WTC11 (cell line): Measurements from ENCODE around the gene P2RX3. TPM values are rescaled to one million over a fixed set of nuclear protein-coding genes. Genes with fewer than 3 reads are reported as not detected.

Experiments used
- ATAC-seq: fragments of 200-7000 bp; cut with Tn5 transposase; 2 replicates; pipeline ENCODE4 v1.10.0; 2021; ENCODE audit warnings: mild to moderate bottlenecking, moderate library complexity
- CTCF ChIA-PET: fragments of 300-600 bp; sonication (Branson Sonifier 250); formaldehyde crosslinking; loops from one replicate; lab custom pipeline; 2021; ENCODE audit warnings: antibody characterized with exemption; lab: Charles Lee
- POLR2A ChIA-PET: fragments of 350-600 bp; sonication (Branson Sonifier 250); formaldehyde crosslinking; loops from one replicate; lab custom pipeline; 2021; ENCODE audit warnings: antibody characterized with exemption; lab: Charles Lee
- DNase-seq: peaks from one replicate; pipeline ENCODE4 v3.0.0; 2021; ENCODE audit warnings: low spot score
- H3K27ac Mint-ChIP-seq: 2 replicates; pipeline ENCODE4 v1.8.0; 2021; ENCODE audit warnings: mixed read lengths
- H3K27me3 Mint-ChIP-seq: 2 replicates; pipeline ENCODE4 v1.8.0; 2021; ENCODE audit warnings: low read depth, mild to moderate bottlenecking, moderate library complexity, mixed read lengths
- H3K36me3 Mint-ChIP-seq: 2 replicates; pipeline ENCODE4 v1.8.0; 2021; ENCODE audit warnings: mixed read lengths
- H3K4me1 Mint-ChIP-seq: 2 replicates; pipeline ENCODE4 v1.8.0; 2022; ENCODE audit warnings: mixed read lengths
- H3K4me3 Mint-ChIP-seq: 2 replicates; pipeline ENCODE4 v1.8.0; 2021; ENCODE audit warnings: mild to moderate bottlenecking, moderate library complexity, mixed read lengths
- H3K9me3 Mint-ChIP-seq: 2 replicates; pipeline ENCODE4 v1.8.0; 2021; ENCODE audit warnings: mixed read lengths
- AFF4 ChIP-seq: sonication (generic); formaldehyde crosslinking; IDR thresholded peaks from 2 replicates; pipeline ENCODE4 v1.8.1; 2023; ENCODE audit warnings: mild to moderate bottlenecking, missing genetic modification reagents, borderline replicate concordance
- ATF6 ChIP-seq: sonication (generic); formaldehyde crosslinking; IDR thresholded peaks from 2 replicates; pipeline ENCODE4 v1.8.1; 2023; ENCODE audit warnings: mild to moderate bottlenecking, missing genetic modification reagents
- CREB1 ChIP-seq: sonication (generic); formaldehyde crosslinking; IDR thresholded peaks from 2 replicates; pipeline ENCODE4 v1.8.0; 2023; ENCODE audit warnings: mild to moderate bottlenecking, missing genetic modification reagents
- EMX1 ChIP-seq: fragments of 250-450 bp; sonication (Bioruptor Pico); IDR thresholded peaks from 2 replicates; pipeline ENCODE4 v1.8.0; 2021; ENCODE audit warnings: mild to moderate bottlenecking
- FOXP1 ChIP-seq: sonication (generic); formaldehyde crosslinking; IDR thresholded peaks from 2 replicates; pipeline ENCODE4 v1.8.0; 2022; ENCODE audit warnings: missing genetic modification reagents, mild to moderate bottlenecking, moderate library complexity, borderline replicate concordance
- GTF2I ChIP-seq: fragments of 250-450 bp; sonication (Bioruptor Pico); conservative IDR thresholded peaks from 2 replicates; pipeline ENCODE4 v1.4.0; 2021; ENCODE audit warnings: mild to moderate bottlenecking
- IRF2 ChIP-seq: sonication (generic); formaldehyde crosslinking; IDR thresholded peaks from 2 replicates; pipeline ENCODE4 v1.8.0; 2022; ENCODE audit warnings: low read depth, missing genetic modification reagents, borderline replicate concordance
- RORB ChIP-seq: fragments of 250-450 bp; sonication (Bioruptor Pico); IDR thresholded peaks from 2 replicates; pipeline ENCODE4 v1.9.0; 2021; ENCODE audit warnings: mild to moderate bottlenecking
- SMAD4 ChIP-seq: sonication (generic); formaldehyde crosslinking; IDR thresholded peaks from 2 replicates; pipeline ENCODE4 v1.8.0; 2022; ENCODE audit warnings: mild to moderate bottlenecking, missing genetic modification reagents
- SOX15 ChIP-seq: fragments of 250-450 bp; sonication (Bioruptor Pico); IDR thresholded peaks from 2 replicates; pipeline ENCODE4 v1.9.0; 2021; ENCODE audit warnings: mild to moderate bottlenecking
- ZNF219 ChIP-seq: sonication (generic); formaldehyde crosslinking; IDR thresholded peaks from 2 replicates; pipeline ENCODE4 v1.8.0; 2023; ENCODE audit warnings: missing genetic modification reagents, mild to moderate bottlenecking, borderline replicate concordance
- ZNF416 ChIP-seq: fragments of 250-450 bp; sonication (Bioruptor Pico); IDR thresholded peaks from 2 replicates; pipeline ENCODE4 v1.9.0; 2021; ENCODE audit warnings: mild to moderate bottlenecking, inconsistent platforms
- total RNA-seq: library from RNA; stranded (reverse); gene quantifications from 3 replicates; pipeline ENCODE4 v1.2.3, GENCODE V29; 2021
- TF ChIP-seq, protein P1 (sequence below): sonication (generic); formaldehyde crosslinking; IDR thresholded peaks from 2 replicates; pipeline ENCODE4 v1.8.0; 2022; ENCODE audit warnings: mild to moderate bottlenecking, missing genetic modification reagents
- TF ChIP-seq, protein P2 (sequence below): sonication (generic); formaldehyde crosslinking; conservative IDR thresholded peaks from 2 replicates; pipeline ENCODE4 v1.8.1; 2023; ENCODE audit warnings: mild to moderate bottlenecking, low read depth, missing genetic modification reagents, moderate library complexity
- TF ChIP-seq, protein P3 (sequence below): sonication (generic); formaldehyde crosslinking; IDR thresholded peaks from 2 replicates; pipeline ENCODE4 v1.8.0; 2022; ENCODE audit warnings: mild to moderate bottlenecking, missing genetic modification reagents
- TF ChIP-seq, protein P4 (sequence below): fragments of 250-450 bp; sonication (Bioruptor Pico); IDR thresholded peaks from 2 replicates; pipeline ENCODE4 v1.9.0; 2021; ENCODE audit warnings: mild to moderate bottlenecking

P2RX3 gene
- total RNA-seq, 1 experiment from 2014 or later, result 0.26 TPM

DNA sequence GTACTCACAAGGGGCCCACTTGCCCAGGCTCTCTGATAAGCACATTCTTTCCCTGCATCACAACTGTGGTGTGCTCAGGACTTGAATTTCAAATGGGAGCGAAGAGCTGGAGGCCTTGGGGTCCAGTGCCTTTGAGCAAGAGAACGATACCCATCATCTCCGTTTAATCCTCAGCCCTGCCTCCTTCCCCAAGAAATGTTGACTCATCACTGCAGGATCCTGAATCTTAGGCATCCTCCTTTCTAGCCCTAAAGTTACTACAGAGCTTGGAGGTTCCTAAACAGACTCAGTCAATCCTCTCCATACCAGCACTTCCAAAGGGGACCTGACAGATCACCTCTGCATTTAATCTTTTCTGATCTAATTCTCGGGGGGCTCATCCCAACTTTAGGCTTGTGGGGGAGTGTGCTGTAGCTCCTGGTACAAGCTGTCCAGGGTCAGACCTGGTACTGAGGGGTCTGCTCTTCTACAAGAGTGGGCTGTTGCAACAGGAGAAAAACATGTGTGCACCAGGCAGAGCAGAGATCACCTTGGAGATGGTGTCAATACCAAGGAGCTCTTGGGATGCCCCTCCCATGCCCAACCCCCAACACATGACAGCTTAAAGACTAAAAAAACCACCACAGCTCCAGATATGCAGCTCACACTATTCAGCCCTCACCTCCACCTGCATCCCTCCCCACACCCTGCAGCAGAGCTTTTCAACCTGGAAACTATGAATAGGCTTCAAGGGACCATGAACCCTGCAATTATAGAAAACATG lies 56.2 kb downstream of the P2RX3 start:
- H3K9me3 Mint-ChIP-seq, result no peaks in the 10 kb centered on the region
- DNase-seq (no peak), ATAC-seq (no peak)
- H3K27ac Mint-ChIP-seq, result no peak overlapping the region
- H3K27me3 Mint-ChIP-seq, result peaks cover 19% of the 10 kb centered on the region
- H3K4me1 Mint-ChIP-seq, result no peaks in the 10 kb centered on the region
- no peak overlapping the region for H3K4me3 Mint-ChIP-seq
- no peak for TF ChIP-seq SOX15 (CRISPR knock-in tag)
- TF ChIP-seq, protein P1, sequence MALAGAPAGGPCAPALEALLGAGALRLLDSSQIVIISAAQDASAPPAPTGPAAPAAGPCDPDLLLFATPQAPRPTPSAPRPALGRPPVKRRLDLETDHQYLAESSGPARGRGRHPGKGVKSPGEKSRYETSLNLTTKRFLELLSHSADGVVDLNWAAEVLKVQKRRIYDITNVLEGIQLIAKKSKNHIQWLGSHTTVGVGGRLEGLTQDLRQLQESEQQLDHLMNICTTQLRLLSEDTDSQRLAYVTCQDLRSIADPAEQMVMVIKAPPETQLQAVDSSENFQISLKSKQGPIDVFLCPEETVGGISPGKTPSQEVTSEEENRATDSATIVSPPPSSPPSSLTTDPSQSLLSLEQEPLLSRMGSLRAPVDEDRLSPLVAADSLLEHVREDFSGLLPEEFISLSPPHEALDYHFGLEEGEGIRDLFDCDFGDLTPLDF (CRISPR knock-in tag), result no peak
- TF ChIP-seq RORB, result no peak
- TF ChIP-seq, protein P2, sequence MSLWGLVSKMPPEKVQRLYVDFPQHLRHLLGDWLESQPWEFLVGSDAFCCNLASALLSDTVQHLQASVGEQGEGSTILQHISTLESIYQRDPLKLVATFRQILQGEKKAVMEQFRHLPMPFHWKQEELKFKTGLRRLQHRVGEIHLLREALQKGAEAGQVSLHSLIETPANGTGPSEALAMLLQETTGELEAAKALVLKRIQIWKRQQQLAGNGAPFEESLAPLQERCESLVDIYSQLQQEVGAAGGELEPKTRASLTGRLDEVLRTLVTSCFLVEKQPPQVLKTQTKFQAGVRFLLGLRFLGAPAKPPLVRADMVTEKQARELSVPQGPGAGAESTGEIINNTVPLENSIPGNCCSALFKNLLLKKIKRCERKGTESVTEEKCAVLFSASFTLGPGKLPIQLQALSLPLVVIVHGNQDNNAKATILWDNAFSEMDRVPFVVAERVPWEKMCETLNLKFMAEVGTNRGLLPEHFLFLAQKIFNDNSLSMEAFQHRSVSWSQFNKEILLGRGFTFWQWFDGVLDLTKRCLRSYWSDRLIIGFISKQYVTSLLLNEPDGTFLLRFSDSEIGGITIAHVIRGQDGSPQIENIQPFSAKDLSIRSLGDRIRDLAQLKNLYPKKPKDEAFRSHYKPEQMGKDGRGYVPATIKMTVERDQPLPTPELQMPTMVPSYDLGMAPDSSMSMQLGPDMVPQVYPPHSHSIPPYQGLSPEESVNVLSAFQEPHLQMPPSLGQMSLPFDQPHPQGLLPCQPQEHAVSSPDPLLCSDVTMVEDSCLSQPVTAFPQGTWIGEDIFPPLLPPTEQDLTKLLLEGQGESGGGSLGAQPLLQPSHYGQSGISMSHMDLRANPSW (CRISPR knock-in tag), result no peak
- no peak for TF ChIP-seq ZNF416
- TF ChIP-seq, protein P3, sequence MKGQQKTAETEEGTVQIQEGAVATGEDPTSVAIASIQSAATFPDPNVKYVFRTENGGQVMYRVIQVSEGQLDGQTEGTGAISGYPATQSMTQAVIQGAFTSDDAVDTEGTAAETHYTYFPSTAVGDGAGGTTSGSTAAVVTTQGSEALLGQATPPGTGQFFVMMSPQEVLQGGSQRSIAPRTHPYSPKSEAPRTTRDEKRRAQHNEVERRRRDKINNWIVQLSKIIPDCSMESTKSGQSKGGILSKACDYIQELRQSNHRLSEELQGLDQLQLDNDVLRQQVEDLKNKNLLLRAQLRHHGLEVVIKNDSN (CRISPR knock-in tag), result no peak
- TF ChIP-seq GTF2I (CRISPR knock-in tag), result no peak
- TF ChIP-seq ATF6 (CRISPR knock-in tag), result no peak
- TF ChIP-seq, protein P4, sequence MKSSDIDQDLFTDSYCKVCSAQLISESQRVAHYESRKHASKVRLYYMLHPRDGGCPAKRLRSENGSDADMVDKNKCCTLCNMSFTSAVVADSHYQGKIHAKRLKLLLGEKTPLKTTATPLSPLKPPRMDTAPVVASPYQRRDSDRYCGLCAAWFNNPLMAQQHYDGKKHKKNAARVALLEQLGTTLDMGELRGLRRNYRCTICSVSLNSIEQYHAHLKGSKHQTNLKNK (CRISPR knock-in tag), result no peak
- TF ChIP-seq ZNF219 (CRISPR knock-in tag), result no peak
- TF ChIP-seq EMX1 (CRISPR knock-in tag), result no peak
- no peak for TF ChIP-seq FOXP1 (CRISPR knock-in tag)
- no peak for TF ChIP-seq CREB1 (CRISPR knock-in tag)
- TF ChIP-seq AFF4, result no peak
- TF ChIP-seq IRF2 (CRISPR knock-in tag), result no peak
- no peak for TF ChIP-seq SMAD4
- H3K36me3 Mint-ChIP-seq, result no peaks in the 10 kb centered on the region
- POLR2A ChIA-PET, result no interaction called here
- CTCF ChIA-PET, result interaction anchor here (0.6 to 3.1 kb wide), 4 partner anchors 18 to 64 kb away, joined by 3 to 10 read pairs (median 5); no protein-coding TSS in a partner anchor
